ENCODE results near the gene LIPC.

DNA sequence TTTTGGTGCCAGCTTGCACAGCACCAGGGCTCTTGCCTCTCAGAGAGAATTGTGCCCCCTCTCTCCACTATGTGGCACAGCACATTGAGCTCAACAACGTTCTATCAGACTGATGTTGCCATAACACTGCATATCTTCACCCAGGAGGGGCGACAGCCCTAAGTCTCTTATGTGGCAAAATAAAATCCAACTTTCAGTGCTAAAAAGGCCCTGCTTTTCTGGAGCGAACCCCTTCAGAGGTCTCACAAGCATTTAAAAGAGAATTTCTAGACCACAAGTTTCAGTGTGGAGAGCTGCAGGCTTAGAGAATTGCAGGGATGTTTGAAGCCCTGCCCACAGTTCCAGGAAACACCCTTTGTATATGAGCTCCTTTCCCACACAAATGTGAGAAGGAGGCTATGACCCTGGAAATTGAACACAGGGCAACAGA lies 85.5 kb downstream of the LIPC start:
- TF ChIP-seq POLR2A (IDR thresholded peaks at IDR 0.05; ENCODE audit: low read length), result no peak
- TF ChIP-seq GATA1 (IDR thresholded peaks at IDR 0.05; ENCODE audit: low read depth, low read length), result no peak

Measured in erythroblast (primary cell).